Bronchial epithelial cell (primary cell): ENCODE data around the gene CDH13. TPM values are rescaled to one million over a fixed set of nuclear protein-coding genes. Genes with fewer than 3 reads are reported as not detected.

ENCODE experiments used
- DNase-seq: peaks from one replicate; pipeline ENCODE4 v3.0.0-alpha.2; 2010; ENCODE audit warnings: low read depth
- FAIRE-seq: peaks from 2 replicates; lab custom pipeline; 2011; peaks lifted over from hg19 to GRCh38; lab: Jason Lieb, UNC
- H3K27me3 ChIP-seq: 2 replicates; pipeline ENCODE4 v1.5.1; 2011; ENCODE audit warnings: low read length; ENCODE audit not compliant: control insufficient read depth, insufficient read depth
- H3K36me3 ChIP-seq: 2 replicates; pipeline ENCODE4 v1.5.1; 2011; ENCODE audit warnings: low read length; ENCODE audit not compliant: control insufficient read depth, insufficient read depth
- H3K4me3 ChIP-seq: 2 replicates; pipeline ENCODE4 v1.5.1; 2011; ENCODE audit warnings: mild to moderate bottlenecking, low read depth, low read length, control low read depth
- total RNA-seq: library from RNA; depleted of rRNA; stranded (reverse); fragments of >200 nt; gene quantifications from 2 replicates; pipeline ENCODE4 v1.2.1, GENCODE V29; 2014
- TF ChIP-seq, protein P1 (sequence below): IDR thresholded peaks from 2 replicates; pipeline ENCODE4 v1.5.1; 2011; ENCODE audit warnings: mild to moderate bottlenecking, moderate library complexity, low read length, control low read depth, inconsistent platforms; ENCODE audit not compliant: insufficient read depth, severe bottlenecking

CDH13 gene
- total RNA-seq, 1 donor from 2014 or later, result 31.3 TPM

DNA sequence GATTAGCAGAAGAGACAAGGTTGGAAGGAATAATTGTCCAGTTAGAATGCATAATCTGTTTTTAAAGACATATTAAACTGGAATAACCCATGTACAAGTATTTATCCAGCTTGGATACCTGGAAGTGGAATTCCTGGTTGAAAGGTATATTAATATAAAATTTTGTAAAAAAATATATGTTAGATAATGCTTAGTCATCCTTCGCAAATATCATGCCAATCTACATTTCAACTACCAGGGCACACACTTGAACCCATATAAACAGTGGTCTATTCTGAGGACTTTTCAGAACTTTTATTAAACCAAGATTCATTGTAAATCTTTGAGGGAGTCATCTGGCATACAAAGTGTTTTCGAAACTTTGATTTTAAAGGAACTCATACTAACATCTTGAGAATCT is 911.9 kb downstream of the CDH13 start:
- Histone ChIP-seq H3K4me3 (no peak overlapping the region), H3K36me3 (no peaks in the 10 kb centered on the region), H3K27me3 (no peaks in the 10 kb centered on the region)
- no peak for FAIRE-seq
- DNase-seq, result no peak
- TF ChIP-seq, protein P1, sequence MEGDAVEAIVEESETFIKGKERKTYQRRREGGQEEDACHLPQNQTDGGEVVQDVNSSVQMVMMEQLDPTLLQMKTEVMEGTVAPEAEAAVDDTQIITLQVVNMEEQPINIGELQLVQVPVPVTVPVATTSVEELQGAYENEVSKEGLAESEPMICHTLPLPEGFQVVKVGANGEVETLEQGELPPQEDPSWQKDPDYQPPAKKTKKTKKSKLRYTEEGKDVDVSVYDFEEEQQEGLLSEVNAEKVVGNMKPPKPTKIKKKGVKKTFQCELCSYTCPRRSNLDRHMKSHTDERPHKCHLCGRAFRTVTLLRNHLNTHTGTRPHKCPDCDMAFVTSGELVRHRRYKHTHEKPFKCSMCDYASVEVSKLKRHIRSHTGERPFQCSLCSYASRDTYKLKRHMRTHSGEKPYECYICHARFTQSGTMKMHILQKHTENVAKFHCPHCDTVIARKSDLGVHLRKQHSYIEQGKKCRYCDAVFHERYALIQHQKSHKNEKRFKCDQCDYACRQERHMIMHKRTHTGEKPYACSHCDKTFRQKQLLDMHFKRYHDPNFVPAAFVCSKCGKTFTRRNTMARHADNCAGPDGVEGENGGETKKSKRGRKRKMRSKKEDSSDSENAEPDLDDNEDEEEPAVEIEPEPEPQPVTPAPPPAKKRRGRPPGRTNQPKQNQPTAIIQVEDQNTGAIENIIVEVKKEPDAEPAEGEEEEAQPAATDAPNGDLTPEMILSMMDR, result no peak

DNA sequence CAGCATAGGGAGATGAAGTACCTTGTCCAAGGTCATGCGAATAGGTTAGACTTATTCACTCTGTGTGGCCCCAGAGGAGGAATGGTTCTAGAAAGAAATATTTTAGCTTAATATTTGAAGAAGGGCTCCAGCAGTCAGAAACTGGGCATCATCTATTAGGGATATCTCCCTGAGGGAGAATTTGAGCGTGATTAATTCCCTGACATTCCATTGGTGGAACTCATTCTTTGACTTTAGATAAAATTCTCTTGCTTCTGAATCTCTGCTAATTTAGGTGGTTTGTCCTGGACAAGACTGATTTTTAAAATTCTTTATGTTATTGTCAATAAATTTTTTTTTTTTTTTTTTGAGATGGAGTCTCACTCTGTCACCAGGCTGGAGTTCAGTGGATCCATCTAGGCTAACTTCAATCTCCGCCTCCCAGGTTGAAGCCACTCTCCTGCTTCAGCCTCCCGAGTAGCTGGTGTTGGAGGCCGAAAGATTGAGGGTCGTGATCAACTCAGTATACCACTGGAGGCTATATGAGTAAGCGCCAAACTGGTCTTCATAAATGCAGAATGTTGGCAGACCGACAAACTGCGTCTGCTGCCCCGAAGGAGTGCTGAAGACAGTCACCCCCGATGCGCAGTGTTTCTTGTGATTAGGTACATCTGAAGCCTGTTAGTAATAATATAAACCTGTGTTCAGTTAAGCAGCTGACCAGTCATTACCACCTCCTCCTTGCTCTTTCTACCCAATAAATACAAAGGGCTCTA is 913.1 kb downstream of the CDH13 start:
- DNase-seq (no peak), FAIRE-seq (no peak)
- TF ChIP-seq, protein P1, result no peak
- Histone ChIP-seq H3K27me3 (no peaks in the 10 kb centered on the region), H3K36me3 (no peaks in the 10 kb centered on the region), H3K4me3 (no peak overlapping the region)

DNA sequence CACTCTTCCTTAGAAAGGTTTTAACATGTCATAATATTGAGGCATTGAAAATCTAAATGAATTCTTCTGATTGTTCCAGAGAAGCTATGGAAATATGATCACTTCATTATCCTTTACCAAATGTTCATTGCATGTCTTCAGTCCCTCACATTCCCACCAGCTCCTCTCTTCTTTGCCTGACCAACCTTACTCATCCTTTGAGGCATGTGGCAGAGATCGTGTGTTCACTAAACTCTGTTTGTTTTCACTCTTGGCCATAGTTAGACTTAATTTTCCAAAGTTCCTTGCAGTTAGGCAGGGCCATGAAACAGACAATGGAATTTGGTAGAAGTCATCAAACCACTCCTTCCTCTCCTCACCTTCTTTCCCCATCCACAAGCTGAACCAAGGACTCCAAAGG is 914.5 kb downstream of the CDH13 start:
- FAIRE-seq (peak; percentile 40), DNase-seq (no peak)
- TF ChIP-seq, protein P1, result no peak
- Histone ChIP-seq H3K27me3 (no peaks in the 10 kb centered on the region), H3K4me3 (no peak overlapping the region), H3K36me3 (no peaks in the 10 kb centered on the region)

DNA sequence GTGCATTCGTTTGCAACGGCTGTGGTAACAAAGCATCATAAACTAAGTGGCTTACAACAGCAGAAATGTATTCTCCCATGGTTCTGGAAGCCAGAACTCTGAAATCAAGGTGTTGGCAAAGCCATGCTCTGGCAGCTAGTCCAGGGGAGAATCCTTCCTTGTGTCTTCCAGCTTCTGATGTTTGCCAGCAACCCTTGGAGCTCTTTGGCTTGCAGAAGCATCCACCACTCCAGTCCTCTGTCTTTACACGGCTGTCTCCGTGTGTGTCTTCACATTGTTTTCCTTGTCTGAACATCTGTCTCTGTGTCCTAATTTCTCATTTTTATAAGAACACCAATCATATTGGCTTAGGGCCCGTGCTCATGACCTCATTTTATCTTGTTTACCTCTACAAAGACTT is 915.7 kb downstream of the CDH13 start:
- no peak for FAIRE-seq
- Histone ChIP-seq H3K36me3 (no peaks in the 10 kb centered on the region), H3K4me3 (no peak overlapping the region), H3K27me3 (no peaks in the 10 kb centered on the region)
- TF ChIP-seq, protein P1, result no peak
- DNase-seq, result no peak

DNA sequence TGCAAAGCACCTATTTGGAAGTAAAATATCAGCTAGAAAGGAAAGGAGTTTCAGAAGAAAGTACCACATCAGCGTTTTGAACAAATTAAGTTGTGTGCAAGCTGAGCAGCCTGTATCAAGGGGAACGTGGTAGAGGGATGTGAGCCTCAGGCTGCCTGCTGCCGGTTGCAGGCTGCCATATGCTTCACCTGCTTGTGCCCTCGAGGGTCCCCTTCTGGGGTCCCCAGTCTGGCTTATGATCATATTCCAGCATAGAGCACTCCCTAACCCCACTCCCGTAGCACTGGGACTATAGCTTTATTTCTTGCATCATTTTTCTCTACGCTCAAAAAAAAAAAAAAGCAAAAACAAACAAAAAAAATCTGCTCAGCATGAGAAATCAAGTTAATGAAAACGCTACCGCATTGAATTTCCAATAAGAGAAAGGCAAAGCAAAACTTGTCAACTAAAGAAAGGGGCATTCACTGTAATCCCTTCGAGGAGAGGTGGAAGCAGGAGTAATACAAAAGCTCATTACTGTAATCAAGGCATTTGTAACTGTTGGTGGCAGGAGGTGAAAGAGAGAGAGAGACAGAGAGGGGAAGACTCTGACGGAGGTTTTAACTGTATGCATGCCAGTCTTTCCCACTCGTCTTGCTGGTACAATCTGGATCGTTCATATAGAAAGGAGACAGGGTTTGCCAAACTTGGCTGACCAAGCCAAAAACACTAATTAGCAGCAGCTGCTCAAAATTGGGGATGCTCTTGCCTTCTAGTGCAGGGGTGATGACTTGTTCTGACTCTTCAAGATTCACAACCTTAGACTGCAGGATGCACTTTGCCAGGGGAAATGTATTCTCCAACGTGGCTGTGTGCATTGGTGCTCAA is 922.8 kb downstream of the CDH13 start:
- H3K4me3 ChIP-seq, result no peak overlapping the region
- H3K36me3 ChIP-seq, result no peaks in the 10 kb centered on the region
- DNase-seq, result no peak
- no peaks in the 10 kb centered on the region for H3K27me3 ChIP-seq
- no peak for FAIRE-seq
- TF ChIP-seq, protein P1, result no peak
